ENCODE results near the gene CCDC60.

DNA sequence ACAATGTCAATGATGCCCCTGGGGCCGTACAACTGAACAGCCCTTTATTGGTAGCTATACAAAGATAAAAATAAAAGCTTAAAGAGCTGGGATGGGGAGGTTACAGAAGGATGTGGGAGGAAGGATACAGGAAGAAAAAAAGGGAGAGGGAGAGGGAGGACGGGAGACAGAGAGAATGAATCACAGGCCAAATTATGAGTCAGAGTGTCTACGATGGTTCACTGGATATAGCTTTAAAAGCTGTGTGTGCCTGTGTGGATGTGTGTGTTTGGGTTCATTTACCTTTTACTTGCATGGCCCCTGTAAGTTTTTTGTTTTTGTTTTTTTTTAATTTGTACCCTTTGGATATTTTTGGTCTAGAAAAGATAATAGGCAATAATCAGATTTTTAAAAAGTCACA, 111.9 kb downstream of the CCDC60 start:
- TF ChIP-seq, protein P1, sequence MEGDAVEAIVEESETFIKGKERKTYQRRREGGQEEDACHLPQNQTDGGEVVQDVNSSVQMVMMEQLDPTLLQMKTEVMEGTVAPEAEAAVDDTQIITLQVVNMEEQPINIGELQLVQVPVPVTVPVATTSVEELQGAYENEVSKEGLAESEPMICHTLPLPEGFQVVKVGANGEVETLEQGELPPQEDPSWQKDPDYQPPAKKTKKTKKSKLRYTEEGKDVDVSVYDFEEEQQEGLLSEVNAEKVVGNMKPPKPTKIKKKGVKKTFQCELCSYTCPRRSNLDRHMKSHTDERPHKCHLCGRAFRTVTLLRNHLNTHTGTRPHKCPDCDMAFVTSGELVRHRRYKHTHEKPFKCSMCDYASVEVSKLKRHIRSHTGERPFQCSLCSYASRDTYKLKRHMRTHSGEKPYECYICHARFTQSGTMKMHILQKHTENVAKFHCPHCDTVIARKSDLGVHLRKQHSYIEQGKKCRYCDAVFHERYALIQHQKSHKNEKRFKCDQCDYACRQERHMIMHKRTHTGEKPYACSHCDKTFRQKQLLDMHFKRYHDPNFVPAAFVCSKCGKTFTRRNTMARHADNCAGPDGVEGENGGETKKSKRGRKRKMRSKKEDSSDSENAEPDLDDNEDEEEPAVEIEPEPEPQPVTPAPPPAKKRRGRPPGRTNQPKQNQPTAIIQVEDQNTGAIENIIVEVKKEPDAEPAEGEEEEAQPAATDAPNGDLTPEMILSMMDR (conservative IDR thresholded peaks at IDR 0.05 in 1 of 2, IDR thresholded peaks at IDR 0.05 in 1 of 2; ENCODE audit: extremely low read depth in 1 of 2, insufficient read depth in 1 of 2, low read depth in 1 of 2, low read length in 2 of 2), result no peak
- TF ChIP-seq EZH2 (IDR thresholded peaks at IDR 0.05; ENCODE audit: borderline replicate concordance, low read length), result no peak

Data from mammary epithelial cell (primary cell).